GM19239 (cell line): ENCODE data around the gene DAPK1.
"Not testable (repeated sequence)": the region's sequence is repeated elsewhere in the genome, so short reads cannot be mapped to it uniquely, and the experiment has no call there.

Source experiments
- DNase-seq: peaks from one replicate; pipeline ENCODE4 v3.0.0; 2011; ENCODE audit warnings: low spot score; ENCODE audit not compliant: insufficient read length
- FAIRE-seq: peaks from 2 replicates; lab custom pipeline; 2011; peaks lifted over from hg19 to GRCh38; lab: Jason Lieb, UNC

The DAPK1 gene

GRCh38 chr9:87535817-87536539 is 38.3 kb downstream of the DAPK1 start:
- DNase-seq, result no peak
- FAIRE-seq, result peak; percentile 89

- DNase-seq (no peak), FAIRE-seq (no peak)
Measured at GRCh38 chr9:87537625-87538024, 40.0 kb downstream of the DAPK1 start.

GRCh38 chr9:87540444-87541105 is 42.9 kb downstream of the DAPK1 start:
- no peak for DNase-seq
- FAIRE-seq, result no peak

- DNase-seq (no peak), FAIRE-seq (no peak)
Measured at GRCh38 chr9:87541663-87542062, 44.0 kb downstream of the DAPK1 start.

- DNase-seq (no peak), FAIRE-seq (no peak)
Measured at GRCh38 chr9:87542141-87542540, 44.5 kb downstream of the DAPK1 start.

- FAIRE-seq (peak; percentile 4), DNase-seq (no peak)
Measured at GRCh38 chr9:87543251-87543650, 45.6 kb downstream of the DAPK1 start.

GRCh38 chr9:87545858-87546257 is 48.2 kb downstream of the DAPK1 start:
- FAIRE-seq (no peak), DNase-seq (no peak)

- DNase-seq (no peak), FAIRE-seq (no peak)
Measured at GRCh38 chr9:87546704-87547103, 49.0 kb downstream of the DAPK1 start.

- no peak for FAIRE-seq
- DNase-seq, result no peak
Measured at GRCh38 chr9:87547671-87548081, 50.0 kb downstream of the DAPK1 start.

- FAIRE-seq (no peak), DNase-seq (no peak)
Measured at GRCh38 chr9:87548159-87548558, 50.5 kb downstream of the DAPK1 start.

GRCh38 chr9:87549088-87549487 is 51.4 kb downstream of the DAPK1 start:
- not testable (repeated sequence) for DNase-seq, FAIRE-seq

- FAIRE-seq (peak; percentile 71), DNase-seq (no peak)
Measured at GRCh38 chr9:87549791-87550190, 52.1 kb downstream of the DAPK1 start.

- FAIRE-seq (no peak), DNase-seq (no peak)
Measured at GRCh38 chr9:87550253-87550954, 52.7 kb downstream of the DAPK1 start.

- no peak for FAIRE-seq
- DNase-seq, result no peak
Measured at GRCh38 chr9:87551772-87552217, 54.1 kb downstream of the DAPK1 start.

GRCh38 chr9:87554171-87554910 is 56.7 kb downstream of the DAPK1 start:
- FAIRE-seq, result no peak
- no peak for DNase-seq

- FAIRE-seq (no peak), DNase-seq (no peak)
Measured at GRCh38 chr9:87554976-87555375, 57.3 kb downstream of the DAPK1 start.

GRCh38 chr9:87556039-87556438 is 58.4 kb downstream of the DAPK1 start:
- no peak for FAIRE-seq
- no peak for DNase-seq

GRCh38 chr9:87556821-87557220 is 59.2 kb downstream of the DAPK1 start:
- peak; percentile 71 for FAIRE-seq

GRCh38 chr9:87557996-87558395 is 60.3 kb downstream of the DAPK1 start:
- no peak for DNase-seq
- peak; percentile 62 for FAIRE-seq

More at GRCh38 chr9:87556821-87557220, 59.2 kb downstream of the DAPK1 start:
- DNase-seq, result no peak

GRCh38 chr9:87558606-87559190 is 61.0 kb downstream of the DAPK1 start:
- DNase-seq (no peak), FAIRE-seq (peak; percentile 8)
